ENCODE results near the gene FRRS1. TPM values are rescaled to one million over a fixed set of nuclear protein-coding genes. Genes with fewer than 3 reads are reported as not detected.
A peak's percentile ranks its signal among the peaks of the same experiment; 100 is the strongest.

The FRRS1 gene
- total RNA-seq, 6 experiments from 2014 or later, result 0.22 to 1.1 (median 0.41) TPM

DNA sequence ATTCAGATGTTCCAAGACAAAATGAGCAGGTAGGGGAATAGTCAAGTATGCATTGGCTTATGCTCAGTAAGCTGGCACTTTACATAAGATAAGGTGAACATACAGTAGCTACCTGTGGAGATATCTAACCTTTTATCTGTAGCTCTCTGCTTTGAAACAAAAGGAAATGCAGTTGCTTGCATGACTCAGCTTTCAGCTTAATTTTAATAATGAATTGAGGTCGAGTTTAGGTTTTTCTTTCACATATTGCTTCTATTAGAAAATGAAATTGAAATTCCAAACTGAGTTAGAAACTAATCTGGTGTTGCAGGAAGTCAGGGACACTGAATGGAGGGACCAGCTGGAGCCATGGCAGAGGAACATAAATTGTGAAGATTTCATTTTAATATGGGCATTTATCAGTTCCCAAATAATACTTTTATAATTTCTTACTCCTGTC is 8.3 kb downstream of the FRRS1 start:
- TF ChIP-seq, protein P1, sequence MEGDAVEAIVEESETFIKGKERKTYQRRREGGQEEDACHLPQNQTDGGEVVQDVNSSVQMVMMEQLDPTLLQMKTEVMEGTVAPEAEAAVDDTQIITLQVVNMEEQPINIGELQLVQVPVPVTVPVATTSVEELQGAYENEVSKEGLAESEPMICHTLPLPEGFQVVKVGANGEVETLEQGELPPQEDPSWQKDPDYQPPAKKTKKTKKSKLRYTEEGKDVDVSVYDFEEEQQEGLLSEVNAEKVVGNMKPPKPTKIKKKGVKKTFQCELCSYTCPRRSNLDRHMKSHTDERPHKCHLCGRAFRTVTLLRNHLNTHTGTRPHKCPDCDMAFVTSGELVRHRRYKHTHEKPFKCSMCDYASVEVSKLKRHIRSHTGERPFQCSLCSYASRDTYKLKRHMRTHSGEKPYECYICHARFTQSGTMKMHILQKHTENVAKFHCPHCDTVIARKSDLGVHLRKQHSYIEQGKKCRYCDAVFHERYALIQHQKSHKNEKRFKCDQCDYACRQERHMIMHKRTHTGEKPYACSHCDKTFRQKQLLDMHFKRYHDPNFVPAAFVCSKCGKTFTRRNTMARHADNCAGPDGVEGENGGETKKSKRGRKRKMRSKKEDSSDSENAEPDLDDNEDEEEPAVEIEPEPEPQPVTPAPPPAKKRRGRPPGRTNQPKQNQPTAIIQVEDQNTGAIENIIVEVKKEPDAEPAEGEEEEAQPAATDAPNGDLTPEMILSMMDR (IDR thresholded peaks at IDR 0.05), result no peak
- DNase-seq, result no peak
- H3K27me3 Mint-ChIP-seq (ENCODE audit: insufficient read depth), result peaks cover 5% of the 10 kb centered on the region
- H3K9me3 Mint-ChIP-seq, result peaks cover 5% of the 10 kb centered on the region; the same call in 1 of the 2 replicates
- peaks cover 8% of the 10 kb centered on the region; the same call in 1 of the 2 replicates for H3K4me1 Mint-ChIP-seq (ENCODE audit: low read depth)
- H3K36me3 Mint-ChIP-seq (ENCODE audit: low read depth), result no peaks in the 10 kb centered on the region
- H3K4me3 Mint-ChIP-seq, result no peak overlapping the region
- no peak overlapping the region for H3K27ac Mint-ChIP-seq

DNA sequence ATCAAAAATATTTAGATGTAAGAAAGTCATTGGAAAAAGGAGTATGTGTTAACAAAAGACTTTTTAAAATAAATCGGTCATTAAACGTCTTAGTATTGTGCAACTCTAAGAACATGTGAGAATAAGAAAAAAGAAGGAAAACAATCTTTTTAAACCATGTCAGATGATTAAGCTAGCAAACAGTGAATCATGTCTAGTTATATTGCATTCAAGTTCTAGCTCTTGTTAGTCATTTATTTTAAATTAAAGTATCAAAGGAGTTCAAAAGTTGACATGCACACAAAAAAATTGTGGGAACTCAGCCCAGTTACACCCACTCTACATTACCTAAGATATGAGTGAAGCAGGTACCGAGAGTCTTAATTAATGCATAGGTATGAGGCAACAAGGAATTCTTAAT is 9.8 kb downstream of the FRRS1 start:
- no peak overlapping the region for H3K27ac Mint-ChIP-seq
- TF ChIP-seq, protein P1 (IDR thresholded peaks at IDR 0.05), result no peak
- H3K36me3 Mint-ChIP-seq (ENCODE audit: low read depth), result no peaks in the 10 kb centered on the region
- peaks cover 5% of the 10 kb centered on the region; the same call in 1 of the 2 replicates for H3K9me3 Mint-ChIP-seq
- H3K4me3 Mint-ChIP-seq, result no peak overlapping the region
- H3K4me1 Mint-ChIP-seq (ENCODE audit: low read depth), result no peaks in the 10 kb centered on the region
- DNase-seq, result peak; percentile 17
- peaks cover 1% of the 10 kb centered on the region for H3K27me3 Mint-ChIP-seq (ENCODE audit: insufficient read depth)

DNA sequence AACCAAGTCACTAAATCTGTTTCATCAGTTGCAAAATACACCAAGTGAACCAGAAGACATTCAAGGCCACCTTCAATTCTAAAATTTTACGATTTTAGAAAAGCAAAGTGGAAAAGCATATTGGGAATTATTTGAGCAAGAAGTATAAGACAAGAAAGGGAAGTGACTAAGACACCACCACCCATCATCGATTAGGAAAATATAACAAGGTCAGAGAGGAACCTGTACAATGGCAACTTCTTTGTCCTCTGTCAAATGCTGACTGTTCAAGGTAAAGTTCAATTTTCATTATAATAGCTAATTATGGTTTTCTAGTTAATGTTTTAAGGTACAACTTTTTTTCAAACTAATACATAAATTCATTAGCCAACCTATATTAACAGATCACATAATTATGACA is 10.8 kb downstream of the FRRS1 start:
- Mint-ChIP-seq H3K27me3 (ENCODE audit: insufficient read depth) (peaks cover 1% of the 10 kb centered on the region), H3K4me1 (ENCODE audit: low read depth) (no peaks in the 10 kb centered on the region), H3K4me3 (no peak overlapping the region), H3K36me3 (ENCODE audit: low read depth) (no peaks in the 10 kb centered on the region), H3K9me3 (peaks cover 5% of the 10 kb centered on the region; the same call in 1 of the 2 replicates), H3K27ac (no peak overlapping the region)
- TF ChIP-seq, protein P1 (IDR thresholded peaks at IDR 0.05), result no peak
- no peak for DNase-seq

DNA sequence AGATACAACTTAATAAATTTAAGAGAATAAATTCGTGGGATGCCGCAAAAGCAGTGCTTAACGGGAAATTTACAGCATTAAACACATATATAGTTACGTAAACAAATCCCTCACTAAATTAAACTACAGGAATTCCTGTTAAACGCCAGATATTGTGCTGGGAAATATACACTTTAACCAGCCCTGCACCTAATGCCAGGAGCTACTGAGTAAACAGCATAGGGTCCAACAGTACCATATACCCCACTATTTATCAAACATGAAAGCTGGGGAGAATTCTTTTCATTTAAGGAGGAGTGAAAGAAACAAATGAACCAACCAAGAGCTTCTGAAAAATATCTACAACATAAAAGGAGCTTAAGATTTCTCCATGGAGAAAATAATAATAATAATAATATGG is 11.7 kb downstream of the FRRS1 start:
- Mint-ChIP-seq H3K9me3 (peaks cover 5% of the 10 kb centered on the region; the same call in 1 of the 2 replicates), H3K27ac (no peak overlapping the region), H3K27me3 (ENCODE audit: insufficient read depth) (peaks cover 1% of the 10 kb centered on the region), H3K4me3 (no peak overlapping the region), H3K36me3 (ENCODE audit: low read depth) (no peaks in the 10 kb centered on the region), H3K4me1 (ENCODE audit: low read depth) (no peaks in the 10 kb centered on the region)
- TF ChIP-seq, protein P1 (IDR thresholded peaks at IDR 0.05), result no peak
- DNase-seq, result no peak

DNA sequence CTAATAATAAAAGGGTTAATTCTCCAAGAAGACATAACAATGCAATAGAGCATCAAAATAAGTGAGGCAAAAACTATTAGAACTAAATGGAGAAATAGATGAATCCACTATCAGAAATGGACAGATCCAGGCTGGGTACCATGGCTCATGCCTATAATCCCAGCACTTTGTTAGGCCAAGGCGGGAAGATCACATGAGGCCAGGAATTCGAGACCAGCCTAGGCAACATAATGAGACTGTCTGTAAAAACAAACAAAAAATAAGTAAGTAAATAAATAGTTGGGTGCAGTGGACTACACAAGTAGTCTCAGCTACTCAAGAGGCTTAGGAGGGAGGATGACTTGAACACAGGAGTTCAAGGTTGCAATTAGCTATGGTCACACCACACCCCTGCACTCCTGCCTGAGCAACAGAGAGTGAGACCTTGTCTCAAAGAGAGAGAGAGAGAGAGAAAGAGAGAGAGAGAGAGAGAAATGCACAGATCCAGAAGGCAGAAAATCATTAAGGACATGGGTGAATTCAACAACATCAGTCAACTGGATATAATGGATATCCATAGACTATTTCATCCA is 12.3 kb downstream of the FRRS1 start:
- Mint-ChIP-seq H3K27me3 (ENCODE audit: insufficient read depth) (peaks cover 1% of the 10 kb centered on the region; the same call in 1 of the 2 replicates), H3K36me3 (ENCODE audit: low read depth) (no peaks in the 10 kb centered on the region), H3K4me1 (ENCODE audit: low read depth) (no peaks in the 10 kb centered on the region), H3K9me3 (peaks cover 2% of the 10 kb centered on the region; the same call in 1 of the 2 replicates), H3K4me3 (no peak overlapping the region), H3K27ac (no peak overlapping the region)
- no peak for DNase-seq
- TF ChIP-seq, protein P1 (IDR thresholded peaks at IDR 0.05), result no peak
